OCI-LY3 (cell line): ENCODE data around the gene ENPP1.
"Not testable (repeated sequence)": the region's sequence is repeated elsewhere in the genome, so short reads cannot be mapped to it uniquely, and the experiment has no call there.

Source experiments
- EZH2phosphoT487 ChIP-seq: fragments of 200-600 bp; shearing (Covaris generic); IDR thresholded peaks from 2 replicates; pipeline ENCODE4 v1.6.1; 2018; ENCODE audit warnings: antibody characterized with exemption, mixed run types, low read depth
- TF ChIP-seq, protein P1 (sequence below): fragments of 200-600, 300-600 bp; sonication (generic); IDR thresholded peaks from 2 replicates; pipeline ENCODE4 v1.5.1; 2014; ENCODE audit warnings: antibody characterized with exemption, low read length, low read depth

DNA sequence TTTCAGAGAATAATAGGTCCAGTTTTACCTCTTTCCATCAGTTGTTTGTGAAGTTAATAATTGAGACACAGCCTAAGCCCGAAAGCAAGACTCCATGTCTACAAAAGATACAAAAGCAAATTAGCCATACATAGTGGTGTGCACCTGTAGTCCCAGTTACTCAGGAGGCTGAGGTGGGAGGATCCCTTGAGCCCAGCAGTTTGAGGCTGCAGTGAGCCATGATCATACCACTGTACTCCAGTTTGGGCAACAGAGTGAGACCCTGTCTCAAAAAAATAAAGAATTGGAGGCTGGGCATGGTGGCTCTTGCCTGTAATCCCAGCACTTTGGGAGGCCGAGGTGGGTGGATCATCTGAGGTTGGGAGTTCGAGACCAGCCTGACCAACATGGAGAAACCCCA lies 101.0 kb downstream of the ENPP1 start:
- TF ChIP-seq, protein P1, sequence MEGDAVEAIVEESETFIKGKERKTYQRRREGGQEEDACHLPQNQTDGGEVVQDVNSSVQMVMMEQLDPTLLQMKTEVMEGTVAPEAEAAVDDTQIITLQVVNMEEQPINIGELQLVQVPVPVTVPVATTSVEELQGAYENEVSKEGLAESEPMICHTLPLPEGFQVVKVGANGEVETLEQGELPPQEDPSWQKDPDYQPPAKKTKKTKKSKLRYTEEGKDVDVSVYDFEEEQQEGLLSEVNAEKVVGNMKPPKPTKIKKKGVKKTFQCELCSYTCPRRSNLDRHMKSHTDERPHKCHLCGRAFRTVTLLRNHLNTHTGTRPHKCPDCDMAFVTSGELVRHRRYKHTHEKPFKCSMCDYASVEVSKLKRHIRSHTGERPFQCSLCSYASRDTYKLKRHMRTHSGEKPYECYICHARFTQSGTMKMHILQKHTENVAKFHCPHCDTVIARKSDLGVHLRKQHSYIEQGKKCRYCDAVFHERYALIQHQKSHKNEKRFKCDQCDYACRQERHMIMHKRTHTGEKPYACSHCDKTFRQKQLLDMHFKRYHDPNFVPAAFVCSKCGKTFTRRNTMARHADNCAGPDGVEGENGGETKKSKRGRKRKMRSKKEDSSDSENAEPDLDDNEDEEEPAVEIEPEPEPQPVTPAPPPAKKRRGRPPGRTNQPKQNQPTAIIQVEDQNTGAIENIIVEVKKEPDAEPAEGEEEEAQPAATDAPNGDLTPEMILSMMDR: not testable (repeated sequence)
- not testable (repeated sequence) for TF ChIP-seq EZH2phosphoT487
